Ishikawa (cell line): ENCODE measurements around the gene MIB2.

Experiments
- CREB1 ChIP-seq: IDR thresholded peaks from 2 replicates; pipeline ENCODE4 v1.6.1; 2012; ENCODE audit warnings: low read depth
- EP300 ChIP-seq: IDR thresholded peaks from 2 replicates; pipeline ENCODE4 v1.6.1; 2012; ENCODE audit warnings: borderline replicate concordance
- FOXM1 ChIP-seq: IDR thresholded peaks from 2 replicates; pipeline ENCODE4 v1.6.1; 2012; ENCODE audit warnings: low read depth, borderline replicate concordance
- NFIC ChIP-seq: IDR thresholded peaks from 2 replicates; pipeline ENCODE4 v1.6.1; 2012
- TAF1 ChIP-seq: IDR thresholded peaks from 2 replicates; pipeline ENCODE4 v1.6.1; 2012; ENCODE audit warnings: low read depth, mild to moderate bottlenecking
- YY1 ChIP-seq: IDR thresholded peaks from 2 replicates; pipeline ENCODE4 v1.6.1; 2012; ENCODE audit warnings: low read depth
- ZBTB7A ChIP-seq: IDR thresholded peaks from 2 replicates; pipeline ENCODE4 v1.6.1; 2012; ENCODE audit warnings: low read depth
- TF ChIP-seq, protein P1 (sequence below): IDR thresholded peaks from 2 replicates; pipeline ENCODE4 v1.6.1; 2012
- TF ChIP-seq, protein P2 (sequence below): IDR thresholded peaks from 2 replicates; pipeline ENCODE4 v1.6.1; 2012

DNA sequence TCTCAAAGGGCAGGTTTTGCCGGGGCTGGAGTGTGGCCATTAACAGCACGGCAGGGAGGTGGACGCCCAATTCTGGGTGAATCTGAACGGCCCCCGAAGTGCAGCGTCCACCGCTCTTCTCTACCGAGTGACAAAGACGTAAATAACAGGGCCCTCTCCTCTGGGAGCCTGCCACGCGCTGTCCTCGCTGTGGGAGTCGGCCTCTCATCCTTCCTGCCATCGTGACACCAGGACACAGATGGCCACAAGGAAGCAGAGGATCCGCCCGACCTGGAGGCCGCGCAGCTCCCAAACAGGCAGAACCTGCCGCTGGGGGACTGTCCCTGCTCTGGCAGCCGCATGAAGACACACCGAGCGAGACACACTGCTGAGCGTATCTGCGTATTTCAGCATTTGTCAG lies 55.6 kb downstream of the MIB2 start:
- TF ChIP-seq TAF1 (no peak), NFIC (no peak), YY1 (no peak), FOXM1 (no peak), ZBTB7A (no peak), EP300 (no peak), CREB1 (no peak)
- TF ChIP-seq, protein P1, sequence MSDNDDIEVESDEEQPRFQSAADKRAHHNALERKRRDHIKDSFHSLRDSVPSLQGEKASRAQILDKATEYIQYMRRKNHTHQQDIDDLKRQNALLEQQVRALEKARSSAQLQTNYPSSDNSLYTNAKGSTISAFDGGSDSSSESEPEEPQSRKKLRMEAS: no peak
- TF ChIP-seq, protein P2, sequence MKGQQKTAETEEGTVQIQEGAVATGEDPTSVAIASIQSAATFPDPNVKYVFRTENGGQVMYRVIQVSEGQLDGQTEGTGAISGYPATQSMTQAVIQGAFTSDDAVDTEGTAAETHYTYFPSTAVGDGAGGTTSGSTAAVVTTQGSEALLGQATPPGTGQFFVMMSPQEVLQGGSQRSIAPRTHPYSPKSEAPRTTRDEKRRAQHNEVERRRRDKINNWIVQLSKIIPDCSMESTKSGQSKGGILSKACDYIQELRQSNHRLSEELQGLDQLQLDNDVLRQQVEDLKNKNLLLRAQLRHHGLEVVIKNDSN: no peak
